Measurements from ENCODE around the gene PSMA7.

Gene PSMA7
- 84.6 reads per million, percentile 79 among the genes with 10 or more reads in this experiment for total RNA-seq

DNA sequence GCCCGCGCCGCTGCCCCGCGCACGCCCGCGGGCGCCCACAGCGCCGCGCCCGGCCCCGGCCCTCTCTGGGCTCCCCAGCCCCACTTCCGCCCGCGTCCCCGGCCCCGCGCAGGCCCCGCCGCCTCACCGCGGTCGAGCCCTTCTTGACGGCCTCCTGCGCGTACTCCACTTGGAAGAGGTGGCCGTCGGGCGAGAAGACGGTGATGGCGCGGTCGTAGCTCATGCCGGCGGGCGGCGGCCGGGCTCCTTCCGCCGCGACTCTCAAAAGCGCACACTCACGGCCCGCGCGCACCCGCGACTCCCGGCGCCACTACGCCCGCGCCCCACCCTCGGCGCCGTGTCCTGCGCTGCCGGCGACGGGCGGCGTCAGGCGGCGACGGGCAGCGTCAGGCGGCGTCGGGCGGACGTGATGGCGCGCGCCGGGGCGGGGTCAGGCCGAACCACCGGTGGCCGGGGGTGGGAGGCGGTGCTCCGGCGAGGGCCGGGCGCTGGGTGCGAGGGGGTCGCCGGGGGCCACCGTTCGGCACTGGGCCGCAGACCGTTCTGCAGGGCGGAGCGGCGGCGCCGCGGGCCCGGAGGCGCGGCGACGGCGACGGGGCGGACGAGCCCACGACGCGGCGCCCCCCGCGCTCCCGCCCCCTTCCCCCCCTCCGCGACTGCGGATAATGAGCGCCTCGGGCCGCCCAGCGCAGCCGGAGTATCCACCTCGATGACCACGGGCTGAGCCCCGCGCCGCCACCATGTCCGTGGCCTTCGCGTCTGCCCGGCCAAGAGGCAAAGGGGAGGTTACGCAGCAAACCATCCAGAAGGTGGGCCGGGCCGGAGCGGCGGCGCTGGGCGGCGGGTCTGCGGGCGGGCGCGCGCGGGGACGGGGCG is at the start of gene PSMA7, which contains the start of gene SS18L1:
Gene PSMA7, minus strand, starts transcription at position 314 of the 876 bp plus-strand sequence. Its CDS starts 91 bp downstream, at position 223.
Gene SS18L1, plus strand, starts transcription at position 689 of the 876 bp plus-strand sequence. Its CDS starts 52 bp downstream, at position 741.
- peak; percentile 78 for DNase-seq

DNA sequence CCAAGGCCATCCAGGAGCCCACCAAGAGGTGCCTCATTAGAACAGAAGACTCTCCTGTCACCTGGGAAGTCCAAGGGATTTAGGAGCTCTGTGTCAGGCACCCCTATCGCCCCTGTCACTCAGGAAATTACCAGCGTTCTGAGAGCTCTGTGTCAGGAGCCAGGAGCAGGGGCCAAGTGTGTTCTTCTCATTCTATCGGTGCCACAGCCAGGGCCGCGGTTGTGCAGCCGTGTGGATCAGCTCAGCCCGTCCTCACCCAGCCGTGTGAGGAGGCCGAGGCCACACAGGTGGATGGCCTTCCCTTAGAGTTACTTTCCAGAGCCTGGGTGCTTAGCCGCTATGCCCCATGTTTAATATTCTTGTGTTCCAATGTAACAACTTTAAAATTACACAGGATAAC is 49.4 kb upstream of the PSMA7 start:
- no peak for DNase-seq

DNA sequence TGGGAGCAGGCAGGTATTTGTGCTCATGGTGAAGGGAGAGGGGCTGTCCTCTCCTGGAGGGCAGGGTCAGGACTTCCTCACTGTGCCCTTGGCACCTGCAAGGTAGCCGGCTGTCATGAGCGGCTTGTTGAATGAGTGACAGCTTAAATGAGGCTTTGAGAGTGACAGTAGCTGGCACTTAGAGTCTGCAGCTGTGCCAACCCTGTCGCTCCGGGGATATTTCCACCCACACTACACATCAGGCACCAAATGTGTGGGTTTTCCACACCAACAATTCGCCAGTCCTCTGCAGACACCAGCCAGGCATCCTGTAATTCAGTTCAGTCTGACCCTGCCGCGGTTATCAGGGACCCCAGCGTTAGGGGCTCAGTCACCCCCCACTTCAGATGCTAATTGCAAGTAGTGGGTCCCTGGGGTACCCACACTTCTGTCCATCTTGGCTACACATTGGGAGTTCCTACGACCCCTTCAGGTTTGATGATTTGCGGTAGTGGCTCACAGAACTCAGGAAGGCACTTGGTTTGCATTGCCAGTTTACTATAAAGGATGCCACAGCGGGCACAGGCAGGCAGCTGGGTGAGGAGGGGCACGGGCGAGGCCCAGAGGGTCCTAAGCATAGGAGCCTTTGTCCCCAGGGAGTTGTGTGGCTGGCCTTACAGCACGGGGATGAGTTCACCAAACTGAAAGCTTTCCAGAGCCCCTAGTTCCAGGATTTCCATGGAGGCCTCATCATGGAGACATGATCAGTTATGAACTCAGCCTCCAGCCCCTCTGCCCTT is 48.8 kb upstream of the PSMA7 start:
- no peak for DNase-seq

DNA sequence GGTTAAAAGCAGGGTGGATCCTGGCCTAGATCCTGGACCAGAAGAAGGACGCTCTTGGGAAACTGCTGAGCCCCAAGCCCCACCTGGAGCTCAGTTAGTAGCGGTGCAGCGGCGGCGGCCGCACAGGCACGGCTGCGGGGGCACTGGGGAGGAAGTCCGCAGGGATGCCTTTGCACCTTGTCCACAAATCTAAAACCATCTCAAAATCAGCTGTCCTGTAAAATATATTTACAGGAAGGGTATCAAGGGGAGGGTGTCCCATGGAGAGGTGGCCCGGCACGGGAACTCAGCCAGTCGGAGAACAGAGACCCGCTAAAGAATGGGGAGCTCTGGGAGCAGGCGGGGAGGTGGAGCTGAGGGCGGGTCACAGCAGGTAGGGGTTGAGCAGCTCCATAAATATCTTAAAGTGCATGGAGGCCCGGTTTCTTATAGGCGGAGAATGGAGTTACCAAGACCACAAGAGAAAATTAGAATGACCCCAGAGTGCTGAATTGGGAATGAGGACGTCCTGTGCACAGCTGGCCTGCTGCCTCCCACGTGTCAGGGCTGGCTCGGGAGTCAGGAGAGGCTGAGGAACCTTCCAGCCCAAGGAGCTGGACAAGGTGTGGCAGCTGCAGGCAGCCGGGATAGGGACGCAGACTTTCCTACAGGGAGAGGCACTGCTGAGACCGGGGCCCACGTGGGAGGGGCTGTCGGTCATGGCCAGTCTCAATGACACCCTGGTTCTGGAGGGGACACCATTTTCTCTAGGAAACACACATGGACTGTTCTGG is 47.6 kb upstream of the PSMA7 start:
- DNase-seq, result no peak

DNA sequence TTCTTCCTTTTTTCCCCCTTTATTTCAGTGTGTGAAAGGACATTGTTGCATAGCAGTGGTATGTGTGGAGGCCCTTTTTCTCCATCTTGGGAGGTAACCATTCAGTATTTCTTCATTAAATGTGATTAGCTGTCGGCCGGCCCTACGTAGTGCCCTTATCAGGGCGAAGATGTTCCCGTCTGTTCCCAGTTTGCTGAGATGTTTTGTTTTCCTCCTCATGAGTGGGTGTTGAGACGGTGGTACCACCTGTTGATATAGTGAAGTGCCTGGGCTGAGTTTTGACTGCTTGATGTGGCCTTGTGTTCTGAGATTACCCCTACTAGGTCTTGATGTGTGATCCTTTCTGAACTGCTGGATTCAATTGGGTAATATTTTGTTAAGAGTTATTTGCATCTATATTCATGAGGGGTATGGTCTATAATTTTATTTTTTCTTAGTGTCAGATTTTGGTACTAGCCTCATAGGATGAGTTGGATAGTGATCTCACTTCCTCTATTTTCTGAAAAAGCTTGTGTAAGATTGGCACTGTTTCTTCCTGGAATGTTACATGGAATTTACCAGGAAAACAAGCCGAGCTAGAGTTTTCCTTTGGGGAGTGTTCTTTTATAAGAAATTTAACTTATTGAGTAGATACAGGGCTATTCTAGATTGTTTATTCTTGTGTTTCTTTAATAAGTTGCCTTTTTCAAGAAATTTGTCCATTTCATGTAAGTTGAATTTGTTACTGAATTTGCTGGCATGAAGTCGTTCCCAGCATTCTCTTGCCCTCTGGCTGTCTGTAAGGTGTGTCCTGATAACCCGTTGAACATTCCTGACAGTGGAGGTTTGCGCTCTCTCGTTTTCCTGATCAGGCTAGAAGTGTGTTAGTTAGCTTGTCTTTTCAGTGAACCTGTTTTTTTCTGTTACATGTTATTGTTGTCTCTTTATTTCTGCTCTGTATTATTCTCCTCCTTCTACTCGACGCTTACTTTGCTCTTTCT is 44.0 kb upstream of the PSMA7 start:
- no peak for DNase-seq

DNA sequence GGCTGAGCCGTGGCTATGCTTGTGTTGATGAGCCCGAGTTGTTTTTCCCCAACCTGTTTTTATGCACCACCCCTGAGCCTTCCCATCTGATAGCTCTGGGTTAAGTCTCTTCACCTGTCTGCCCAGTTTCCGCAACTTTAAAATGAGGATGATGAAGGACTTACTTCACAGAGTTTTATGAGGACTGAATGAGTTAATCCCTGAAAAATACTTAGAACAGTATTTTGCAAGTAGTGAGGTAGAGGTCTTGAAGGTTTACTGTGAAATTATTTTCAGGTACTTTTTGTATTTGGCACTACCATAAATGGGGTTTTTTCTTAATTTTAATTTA is 42.9 kb upstream of the PSMA7 start:
- DNase-seq, result no peak

DNA sequence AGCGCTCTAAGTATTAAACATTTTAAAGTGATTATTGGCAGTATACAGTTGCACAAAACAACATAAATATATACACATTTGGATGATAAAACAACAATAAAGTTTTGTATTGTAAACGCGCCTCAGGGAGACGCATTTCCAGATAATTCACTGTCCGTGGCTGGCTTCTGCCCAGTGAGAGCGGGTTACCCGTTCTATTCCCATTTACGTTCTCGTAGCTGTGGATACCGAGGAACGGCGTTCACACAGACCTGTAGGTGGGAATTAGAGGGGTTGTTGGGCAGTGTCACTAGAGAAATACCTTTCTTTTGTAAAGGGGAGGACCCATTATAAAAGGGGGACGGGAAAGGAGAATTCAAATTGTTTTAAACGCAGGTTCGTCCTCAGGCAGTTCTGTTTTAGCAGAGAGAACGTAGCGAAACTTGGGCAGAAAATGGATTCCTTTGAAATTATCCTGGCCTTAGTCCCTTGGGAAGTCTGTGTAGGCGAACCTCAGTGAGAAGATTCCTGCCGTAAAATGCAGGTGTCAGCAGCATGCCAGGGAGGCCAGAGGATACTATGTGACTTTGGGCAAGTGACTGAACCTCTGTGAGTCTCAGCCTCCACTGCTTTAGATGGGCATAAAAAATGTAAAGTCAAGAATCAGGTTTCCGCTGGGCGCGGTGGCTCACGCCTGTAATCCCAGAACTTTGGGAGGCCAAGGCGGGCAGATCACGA is 40.4 kb upstream of the PSMA7 start:
- DNase-seq, result no peak

DNA sequence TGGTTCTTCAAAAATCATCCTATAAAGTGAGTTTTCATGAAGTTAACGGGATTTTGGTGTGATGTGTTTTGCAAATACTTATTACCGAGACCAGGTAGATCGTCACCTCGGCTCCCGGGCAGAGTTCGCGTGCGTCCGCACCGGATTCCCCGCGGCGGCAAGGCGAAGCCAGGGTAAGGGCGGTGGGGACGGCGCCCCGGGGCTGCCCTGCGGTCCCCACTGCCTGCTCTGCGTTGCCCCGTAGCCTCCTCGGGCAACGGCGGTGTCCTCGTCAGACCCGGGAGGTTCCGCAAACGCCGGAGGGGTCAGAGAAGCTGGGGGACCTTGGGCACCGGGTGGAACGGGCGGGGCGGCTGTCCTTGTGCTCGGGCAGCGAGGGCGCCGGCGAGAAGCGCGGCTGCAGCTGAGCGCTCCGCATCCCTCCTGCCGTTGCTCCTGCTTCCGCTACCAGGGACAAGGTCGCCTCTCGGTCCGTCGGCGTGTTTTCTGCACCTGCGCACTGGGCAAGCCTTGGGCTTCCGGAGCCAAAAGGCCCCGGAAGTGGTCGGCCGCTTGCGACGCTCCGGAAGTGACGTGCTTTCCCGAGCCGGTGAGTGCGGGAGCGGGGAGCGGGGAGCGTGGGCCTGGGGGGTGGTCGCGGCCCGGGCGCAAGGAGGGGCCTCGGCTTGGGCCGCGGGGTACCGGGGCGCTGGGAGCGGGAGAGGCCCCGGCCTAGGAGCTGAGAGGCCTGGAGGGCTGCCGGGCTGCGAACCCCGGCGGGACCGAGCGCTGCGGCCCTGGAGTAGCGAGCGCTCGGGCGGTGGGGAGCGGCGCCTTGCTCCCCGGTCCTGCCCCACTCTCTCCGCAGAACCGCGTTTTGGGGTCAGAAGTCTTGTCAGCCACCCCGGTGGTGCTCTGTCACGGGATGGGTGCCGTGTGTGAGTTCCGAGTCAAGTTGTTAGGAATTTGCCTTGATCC is 39.6 kb upstream of the PSMA7 start, which contains the start of gene MTG2:
Gene MTG2, plus strand, starts transcription at position 560 of the 957 bp plus-strand sequence. CDS start 10,393 bp downstream, outside the sequence.
- peak; percentile 94 for DNase-seq

DNA sequence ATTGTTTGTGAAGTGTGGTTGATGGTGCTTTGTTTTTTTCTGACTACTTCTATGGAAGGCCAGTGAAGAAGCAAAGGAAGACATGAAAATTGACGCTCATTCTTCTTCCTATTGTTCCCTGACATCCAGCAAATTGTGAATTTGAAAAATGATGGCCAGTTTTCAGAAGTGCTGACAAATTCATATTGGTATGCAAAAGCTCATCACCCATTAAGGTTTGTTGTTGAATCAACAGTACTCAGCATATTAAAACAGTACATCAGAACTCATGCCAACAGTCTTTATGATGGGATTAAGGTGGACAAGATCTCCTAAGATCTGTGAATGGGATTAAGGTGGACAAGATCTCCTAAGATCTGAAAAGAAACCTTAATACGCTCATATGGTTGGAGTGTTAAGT is 38.6 kb upstream of the PSMA7 start:
- DNase-seq, result no peak

DNA sequence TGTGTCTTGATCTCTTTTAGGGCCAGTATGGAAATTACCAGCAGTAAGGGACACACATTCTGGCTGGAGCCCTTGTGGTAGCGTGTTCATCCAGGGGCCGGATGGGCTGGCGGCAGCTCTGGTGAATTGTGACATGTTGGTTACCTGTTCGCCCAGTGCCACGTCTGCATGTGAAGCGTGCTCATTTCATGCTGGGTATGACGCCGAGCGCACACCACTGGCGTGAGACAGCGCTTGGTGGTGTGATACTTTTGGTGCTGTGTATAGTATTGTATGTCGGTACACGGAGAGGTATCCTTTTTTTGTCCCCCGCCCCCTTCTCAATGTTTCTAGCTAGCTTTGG is 35.9 kb upstream of the PSMA7 start:
- DNase-seq, result no peak

DNA sequence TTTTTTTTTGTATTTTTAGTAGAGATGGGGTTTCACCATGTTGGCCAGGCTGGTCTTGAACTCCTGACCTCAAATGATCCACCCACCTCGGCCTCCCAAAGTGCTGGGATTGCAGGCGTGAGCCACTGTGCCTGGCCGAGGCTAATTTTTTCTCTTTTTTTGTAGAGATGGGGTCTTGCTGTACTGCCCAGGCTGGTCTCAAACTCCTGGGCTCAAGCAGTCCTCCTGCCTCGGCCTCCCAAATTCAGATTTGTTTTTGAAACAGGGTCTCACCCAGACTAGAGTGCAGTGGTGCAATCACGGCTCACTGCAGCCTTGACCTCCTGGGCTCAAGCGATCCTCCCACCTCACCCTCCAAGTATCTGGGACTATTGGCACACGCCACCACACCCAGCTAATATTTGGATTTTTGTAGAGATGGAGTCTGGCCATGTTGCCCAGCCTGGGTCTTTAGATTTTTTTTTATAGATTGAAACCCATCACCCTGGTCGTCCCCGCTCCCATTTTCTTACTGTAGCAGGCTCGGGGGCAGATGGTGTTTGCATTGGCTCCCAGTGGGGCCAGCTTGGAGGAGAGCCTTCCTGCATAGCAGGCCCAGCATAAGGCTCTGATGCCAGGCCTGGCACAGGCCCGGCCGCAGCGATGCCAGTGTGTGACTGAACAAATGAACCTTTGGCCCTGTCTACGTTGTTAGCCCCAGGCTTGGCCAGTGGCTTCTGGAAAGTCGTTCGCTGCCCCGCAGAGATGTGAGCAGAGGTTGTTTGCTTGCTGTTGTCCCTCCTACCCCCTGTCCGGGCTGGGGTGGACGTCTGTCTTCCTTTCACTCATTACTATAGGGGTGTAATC is 35.3 kb upstream of the PSMA7 start:
- DNase-seq, result no peak

DNA sequence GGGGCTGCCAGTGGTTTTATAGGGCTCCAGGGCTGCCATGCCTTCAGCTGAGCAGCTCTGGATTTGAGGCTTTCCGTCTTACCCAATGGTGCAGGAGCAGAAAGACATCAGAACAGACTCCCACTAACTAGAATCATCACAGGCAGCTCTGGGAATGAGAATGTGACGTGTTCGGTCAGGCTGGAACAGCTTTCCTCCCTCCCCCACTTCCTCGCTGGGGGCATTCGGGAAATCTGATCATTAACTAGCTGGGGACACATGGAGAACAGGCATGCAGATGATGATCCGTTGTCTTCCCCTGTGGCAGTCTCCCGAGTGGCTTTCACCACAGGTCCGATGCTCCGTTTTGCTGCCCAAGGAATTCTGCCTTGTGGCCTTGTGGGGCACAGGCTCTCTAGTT is 34.1 kb upstream of the PSMA7 start:
- no peak for DNase-seq

DNA sequence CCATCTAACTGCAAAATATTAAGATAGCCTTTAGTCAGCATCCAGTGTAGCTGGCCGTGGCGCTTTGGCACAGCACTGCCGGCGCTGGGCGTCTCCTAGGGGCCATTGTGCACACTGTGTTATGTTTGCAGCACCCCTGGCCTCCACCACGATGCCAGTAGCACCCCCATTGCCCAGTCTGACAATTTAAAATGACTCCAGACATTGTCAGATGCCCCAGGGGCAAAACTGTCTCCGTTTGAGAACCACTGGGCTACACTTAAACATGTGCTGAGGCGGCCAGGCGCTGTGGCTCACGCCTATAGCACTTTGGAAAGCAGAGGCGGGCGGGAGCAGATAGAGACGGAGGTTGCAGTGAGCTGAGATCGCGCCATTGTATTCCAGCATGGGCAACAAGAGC is 33.7 kb upstream of the PSMA7 start:
- no peak for DNase-seq

DNA sequence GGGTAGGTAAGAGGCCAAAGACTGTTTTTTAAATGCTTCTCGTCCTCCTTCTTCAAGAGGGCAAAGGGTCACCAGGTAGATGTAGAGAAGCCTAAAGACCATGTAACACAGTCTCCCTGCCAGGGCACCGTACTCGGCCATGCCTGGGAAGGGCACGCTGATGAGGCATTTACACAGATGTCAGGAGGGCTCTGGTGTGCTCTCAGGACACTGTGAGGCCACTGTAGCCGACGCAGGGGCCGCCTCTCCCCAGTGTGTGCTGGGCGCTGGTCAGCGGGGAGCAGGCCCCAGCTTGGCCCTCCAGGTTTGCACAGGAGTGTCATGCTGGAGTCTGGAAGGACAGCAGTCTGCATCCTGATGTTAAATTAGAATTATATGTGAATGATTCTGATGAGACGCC is 32.5 kb upstream of the PSMA7 start:
- no peak for DNase-seq

DNA sequence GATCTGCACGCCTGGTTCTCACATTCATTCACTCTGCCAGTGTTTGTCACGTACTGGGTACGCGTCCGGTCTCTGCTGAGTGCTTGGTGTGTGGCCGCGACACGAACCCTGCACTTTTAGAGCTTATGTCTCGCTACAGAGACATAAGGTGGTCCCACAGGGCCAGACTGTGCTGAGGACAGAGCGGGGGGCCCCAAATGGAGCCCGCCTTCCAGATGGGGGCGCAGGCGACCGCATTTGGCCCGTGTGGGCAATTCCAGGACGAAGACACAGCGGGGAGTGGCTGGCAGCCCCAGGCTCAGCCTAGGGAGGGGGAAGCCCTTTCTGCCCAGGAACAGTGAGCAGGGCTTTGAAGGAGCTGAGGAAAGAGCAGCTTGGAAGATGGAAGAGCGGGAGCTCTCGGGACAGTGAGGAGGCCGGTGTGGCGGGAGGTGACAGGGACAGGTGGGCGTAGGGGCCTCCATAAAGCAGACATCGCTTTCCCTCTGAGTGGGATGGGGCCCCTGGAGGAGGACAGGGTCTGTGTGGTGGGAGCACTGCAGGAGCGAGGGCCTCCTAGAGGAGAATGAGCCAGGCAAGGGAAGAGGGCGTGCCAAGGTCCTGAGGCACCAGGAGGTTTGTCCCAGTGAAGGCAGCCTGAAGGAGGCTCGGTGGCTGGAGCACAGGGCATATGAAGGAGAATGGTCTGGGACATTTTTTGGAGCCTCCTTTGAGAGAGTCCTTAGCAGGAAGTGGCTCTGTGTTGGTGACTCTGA is 31.9 kb upstream of the PSMA7 start:
- no peak for DNase-seq

DNA sequence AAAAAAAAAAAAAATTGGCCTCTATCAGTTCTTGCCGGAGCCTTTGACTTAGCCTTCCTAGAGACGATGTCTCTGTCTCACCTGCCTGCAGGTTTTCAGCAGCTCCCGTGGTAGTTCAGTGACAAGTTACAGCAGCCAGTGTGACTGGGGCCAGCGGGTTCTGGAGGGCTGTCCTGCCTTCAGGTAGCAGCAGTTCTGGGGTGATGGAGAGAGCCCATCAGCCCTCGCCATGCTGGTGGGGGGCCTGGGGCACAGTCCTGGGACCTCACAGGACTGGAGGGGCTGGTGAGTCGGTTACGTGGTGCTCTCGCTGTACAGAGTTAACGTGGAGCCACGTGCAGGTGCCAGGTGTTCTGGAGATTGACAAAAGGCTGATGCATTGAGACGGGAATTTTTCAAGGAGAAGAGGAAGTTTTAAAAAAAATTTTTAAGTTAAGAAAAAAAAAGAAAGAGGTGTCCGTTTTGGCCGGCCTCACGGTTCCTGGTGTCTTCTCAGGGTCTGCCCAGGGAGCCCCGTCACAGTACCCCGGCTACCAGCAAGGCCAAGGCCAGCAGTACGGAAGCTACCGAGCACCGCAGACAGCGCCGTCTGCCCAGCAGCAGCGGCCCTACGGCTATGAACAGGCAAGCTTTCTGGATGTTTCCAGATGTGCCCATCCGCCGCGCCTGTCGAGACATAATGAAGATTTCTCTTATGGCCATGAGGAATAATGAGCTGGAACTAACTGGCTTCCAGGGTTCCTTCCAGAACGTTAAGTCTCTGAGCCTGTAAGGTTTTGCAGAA is 31.0 kb upstream of the PSMA7 start:
- no peak for DNase-seq

DNA sequence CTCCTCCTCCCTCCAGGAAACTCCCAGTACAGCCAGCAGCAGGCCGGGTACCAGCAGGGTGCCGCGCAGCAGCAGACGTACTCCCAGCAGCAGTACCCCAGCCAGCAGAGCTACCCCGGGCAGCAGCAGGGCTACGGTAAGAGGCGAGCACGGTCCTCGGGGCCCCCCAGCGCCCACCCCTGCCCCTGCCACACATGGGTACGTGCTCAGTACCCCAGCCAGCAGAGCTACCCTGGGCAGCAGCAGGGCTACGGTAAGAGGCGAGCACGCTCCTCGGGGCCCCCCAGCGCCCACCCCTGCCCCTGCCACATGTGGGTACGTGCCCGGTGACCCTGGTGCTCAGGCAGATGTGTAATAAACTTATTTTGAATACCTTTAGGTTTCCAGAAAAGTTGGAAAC is 29.5 kb upstream of the PSMA7 start:
- DNase-seq, result no peak
